K562 (cell line): ENCODE results near the gene ERCC1. TPM values are rescaled to one million over a fixed set of nuclear protein-coding genes. Genes with fewer than 3 reads are reported as not detected.

ENCODE experiments used
- FIP1L1 ChIP-seq: fragments of 200-400 bp; formaldehyde crosslinking; IDR thresholded peaks from 2 replicates; pipeline ENCODE4 v1.6.1; 2018; ENCODE audit warnings: mild to moderate bottlenecking, low read depth, low read length; ENCODE audit not compliant: poor library complexity, severe bottlenecking
- FOXP4 ChIP-seq: sonication (generic); formaldehyde crosslinking; IDR thresholded peaks from 2 replicates; pipeline ENCODE4 v1.8.0; 2022; ENCODE audit warnings: mild to moderate bottlenecking, missing genetic modification reagents, borderline replicate concordance
- GABPB2 ChIP-seq: fragments of 250-450 bp; sonication (Bioruptor Pico); conservative IDR thresholded peaks from 2 replicates; pipeline ENCODE4 v1.5.1; 2021; ENCODE audit warnings: mild to moderate bottlenecking
- HDAC2 ChIP-seq: fragments of 450-650 bp; IDR thresholded peaks from 2 replicates; pipeline ENCODE4 v1.6.1; 2016; ENCODE audit warnings: mild to moderate bottlenecking
- HNRNPH1 ChIP-seq: fragments of 200-400 bp; formaldehyde crosslinking; optimal IDR thresholded peaks from 2 replicates; pipeline ENCODE3; 2017; ENCODE audit warnings: low read depth, mild to moderate bottlenecking, low read length, moderate library complexity
- ILK ChIP-seq: fragments of 450-650 bp; IDR thresholded peaks from 2 replicates; pipeline ENCODE4 v1.6.1; 2016; ENCODE audit warnings: missing genetic modification characterization, low read depth, mild to moderate bottlenecking, missing compliant biosample characterization, moderate library complexity, borderline replicate concordance
- JUND ChIP-seq, 2 experiments: IDR thresholded peaks; 2 replicates in 1 of 2; 3 replicates in 1 of 2; pipeline ENCODE4 v1.6.1; 2011; ENCODE audit warnings: borderline replicate concordance in 2 of 2, low read depth in 2 of 2, low read length in 2 of 2, improper control_type of control experiment in 1 of 2, missing biosample characterization in 1 of 2, missing genetic modification characterization in 1 of 2, missing genetic modification reagents in 1 of 2
- KLF10 ChIP-seq: fragments of 250-450 bp; sonication (Bioruptor Pico); IDR thresholded peaks from 2 replicates; pipeline ENCODE4 v1.6.1; 2021; ENCODE audit warnings: matching md5 sums
- MTF1 ChIP-seq: fragments of 250-450 bp; sonication (Bioruptor Pico); IDR thresholded peaks from 2 replicates; pipeline ENCODE4 v1.9.0; 2021; ENCODE audit warnings: moderate library complexity, mild to moderate bottlenecking, inconsistent platforms, borderline replicate concordance
- MXI1 ChIP-seq: IDR thresholded peaks from 2 replicates; pipeline ENCODE4 v1.6.1; 2011; ENCODE audit warnings: low read depth, mild to moderate bottlenecking, improper control_type of control experiment, low read length
- PHF8 ChIP-seq: fragments of 200-600 bp; sonication (generic); IDR thresholded peaks from 2 replicates; pipeline ENCODE4 v1.6.1; 2012; ENCODE audit warnings: mixed run types, mild to moderate bottlenecking, inconsistent platforms, low read length, moderate library complexity, borderline replicate concordance
- PHTF2 ChIP-seq: fragments of 250-450 bp; sonication (Bioruptor Pico); IDR thresholded peaks from 2 replicates; pipeline ENCODE4 v1.5.0; 2021; ENCODE audit warnings: mild to moderate bottlenecking
- PTBP1 ChIP-seq: fragments of 200-400 bp; formaldehyde crosslinking; IDR thresholded peaks from 2 replicates; pipeline ENCODE4 v1.6.1; 2017; ENCODE audit warnings: low read depth, low read length
- RBM22 ChIP-seq: fragments of 200-400 bp; formaldehyde crosslinking; IDR thresholded peaks from 2 replicates; pipeline ENCODE4 v1.6.1; 2018; ENCODE audit warnings: low read length, low read depth; ENCODE audit not compliant: poor library complexity, severe bottlenecking
- RFX5 ChIP-seq: IDR thresholded peaks from 2 replicates; pipeline ENCODE4 v1.6.1; 2011; ENCODE audit warnings: low read depth, mild to moderate bottlenecking, improper control_type of control experiment, low read length
- SREBF1 ChIP-seq: fragments of 150-350 bp; IDR thresholded peaks from 2 replicates; pipeline ENCODE4 v1.6.1; 2014; ENCODE audit warnings: antibody characterized with exemption, low read depth, low read length, borderline replicate concordance
- TAF1 ChIP-seq: IDR thresholded peaks from 2 replicates; pipeline ENCODE4 v1.6.1; 2011; ENCODE audit warnings: mild to moderate bottlenecking, low read length, moderate library complexity; ENCODE audit not compliant: insufficient read depth, control insufficient read depth, severe bottlenecking; ENCODE audit errors: extremely low read depth
- TCF3 ChIP-seq: sonication (generic); formaldehyde crosslinking; IDR thresholded peaks from 2 replicates; pipeline ENCODE4 v1.4.0; 2020; ENCODE audit warnings: mild to moderate bottlenecking, missing genetic modification reagents
- TCFL5 ChIP-seq: fragments of 250-450 bp; sonication (Bioruptor Pico); conservative IDR thresholded peaks from 2 replicates; pipeline ENCODE4 v1.6.1; 2021; ENCODE audit warnings: mild to moderate bottlenecking, moderate library complexity, matching md5 sums
- TEAD4 ChIP-seq, 2 experiments: sonication (generic) in 1 of 2; formaldehyde crosslinking in 1 of 2; IDR thresholded peaks; 2 replicates each; pipeline versions ENCODE4 v1.6.1 to v1.8.0; 2012 to 2022; ENCODE audit warnings: borderline replicate concordance in 1 of 2, inconsistent platforms in 1 of 2, low read length in 1 of 2, mild to moderate bottlenecking in 1 of 2, missing genetic modification reagents in 1 of 2
- ZEB2 ChIP-seq: fragments of 450-650 bp; IDR thresholded peaks from 2 replicates; pipeline ENCODE4 v1.6.1; 2016
- ZNF57 ChIP-seq: fragments of 450-650 bp; formaldehyde crosslinking; IDR thresholded peaks from 2 replicates; pipeline ENCODE4 v1.4.0; 2020; ENCODE audit warnings: mild to moderate bottlenecking, moderate library complexity
- ZNF592 ChIP-seq: fragments of 450-650 bp; IDR thresholded peaks from 2 replicates; pipeline ENCODE4 v1.6.1; 2017; ENCODE audit warnings: antibody characterized with exemption, mild to moderate bottlenecking
- polyA plus RNA-seq, 8 experiments: library from polyadenylated mRNA; depleted of rRNA in 4 of 8; stranded (reverse) in 5 of 8; unstranded in 3 of 8; fragments of >200 nt; fragmentation: Nextera tagmentation in 2 of 8; fragmentation: Illumina TruSeq in 1 of 8; extraction: Ambion mirVana in 2 of 8; extraction: Trizol in 1 of 8; gene quantifications; 2 replicates each; pipeline versions ENCODE4 v1.2.1 to v1.2.3, GENCODE V29; 2011 to 2014; ENCODE audit warnings: inconsistent platforms in 1 of 8, missing spikeins in 1 of 8
- total RNA-seq, 7 experiments: library from RNA; depleted of rRNA in 6 of 7; stranded (reverse); fragments of >200 nt in 6 of 7; fragmentation: Illumina TruSeq in 2 of 7; extraction: Trizol in 2 of 7; gene quantifications; 2 replicates each; pipeline versions ENCODE4 v1.2.1 to v1.2.3, GENCODE V29; 2011 to 2021; ENCODE audit warnings: low replicate concordance in 1 of 7

Gene ERCC1
- total and polyA plus RNA-seq, 9 of the 15 experiments (the other 6 are each of a cell fraction or from before 2014, with no cell fraction given) = 9.3 to 92.6 (median 60.0) TPM

DNA sequence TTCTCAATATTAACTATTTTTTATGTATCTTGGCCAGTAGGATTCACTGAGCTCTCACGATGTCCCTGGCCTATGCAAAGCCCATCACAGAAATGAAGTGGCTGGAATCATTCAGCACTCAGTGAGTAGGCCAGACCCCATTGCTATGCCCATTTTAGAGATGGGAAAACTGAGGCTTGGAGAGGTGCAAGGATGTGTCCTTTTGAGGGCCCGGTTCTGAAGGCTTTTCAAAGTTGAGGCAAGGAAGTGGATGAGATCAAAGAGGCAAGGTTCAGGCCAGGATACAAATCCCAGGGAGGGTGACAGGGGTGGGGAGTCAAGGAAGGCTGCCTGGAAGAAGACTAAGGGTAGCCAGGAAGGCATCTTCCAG is 18.7 kb upstream of the ERCC1 start (continued):
- TF ChIP-seq ILK (tag) (no peak), RBM22 (no peak), TAF1 (no peak), ZNF592 (peak; percentile 48), JUND (IDR thresholded peaks at IDR 0.05; ENCODE audit: borderline replicate concordance, low read depth, low read length) (no peak), JUND (tag; IDR thresholded peaks at IDR 0.05; ENCODE audit: borderline replicate concordance, low read depth, low read length) (no peak), MXI1 (no peak), RFX5 (no peak), KLF10 (CRISPR knock-in tag) (no peak), PHF8 (no peak), FOXP4 (CRISPR knock-in tag) (no peak), TCF3 (no peak), ZEB2 (no peak; the same call in 1 of the 2 replicates), SREBF1 (no peak), HNRNPH1 (no peak), GABPB2 (CRISPR knock-in tag) (no peak), FIP1L1 (no peak), TCFL5 (CRISPR knock-in tag) (no peak), TEAD4 (IDR thresholded peaks at IDR 0.05; ENCODE audit: low read length) (no peak), TEAD4 (CRISPR knock-in tag; IDR thresholded peaks at IDR 0.05; ENCODE audit: borderline replicate concordance) (no peak), MTF1 (no peak), PTBP1 (peak; percentile 94; the same call in 1 of the 2 replicates), ZNF57 (CRISPR knock-in tag) (no peak), PHTF2 (no peak), HDAC2 (peak; percentile 100)
